Middle frontal gyrus (tissue), 1 donor: ENCODE measurements around the gene DHRS13.
"Not testable (repeated sequence)": the region's sequence is repeated elsewhere in the genome, so short reads cannot be mapped to it uniquely, and the experiment has no call there.

Source experiments
- DNase-seq: peaks from one replicate; pipeline ENCODE4 v3.0.0-alpha.2; 2015; ENCODE audit warnings: low spot score; ENCODE audit errors: extremely low spot score

DHRS13 gene

GRCh38 chr17:28935744-28936460 lies 33.0 kb upstream of the DHRS13 start:
- no peak for DNase-seq

DNA sequence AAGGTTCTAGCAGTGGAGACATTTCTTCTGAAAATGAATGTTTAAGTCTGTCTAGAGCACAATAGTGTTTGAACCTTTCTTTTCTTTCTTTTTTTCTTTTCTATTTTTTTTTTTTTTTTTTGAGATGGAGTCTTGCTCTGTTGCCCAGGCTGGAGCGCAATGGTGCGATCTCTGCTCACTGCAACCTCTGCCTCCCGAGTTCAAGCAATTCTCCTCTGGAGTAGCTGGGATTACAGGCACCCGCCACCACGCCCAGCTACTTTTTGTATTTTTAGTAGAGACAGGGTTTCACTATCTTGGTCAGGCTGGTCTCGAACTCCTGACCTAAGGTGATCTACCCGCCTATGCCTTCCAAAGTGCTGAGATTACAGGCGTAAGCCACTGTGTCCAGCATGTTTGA lies 31.6 kb upstream of the DHRS13 start:
- DNase-seq = not testable (repeated sequence)

DNA sequence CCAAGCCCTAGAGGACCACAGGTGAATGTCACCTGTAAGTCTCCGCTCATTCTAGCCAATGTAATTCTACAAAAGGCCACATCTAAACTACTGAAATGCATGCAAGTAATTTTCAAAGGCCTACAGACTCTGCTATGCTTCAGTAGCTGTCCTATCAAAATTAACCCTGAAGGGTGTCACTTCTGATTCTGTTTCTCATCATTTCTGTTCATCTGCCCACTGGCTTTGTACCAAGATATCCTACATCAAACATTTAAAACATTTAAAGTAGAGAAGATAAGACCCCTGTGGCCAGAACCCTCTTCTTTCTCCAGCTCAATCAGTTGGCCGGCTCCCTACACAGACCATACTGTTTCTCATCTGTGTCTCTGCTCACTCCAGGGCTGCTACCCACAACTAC lies 26.9 kb upstream of the DHRS13 start:
- DNase-seq = no peak

DNA sequence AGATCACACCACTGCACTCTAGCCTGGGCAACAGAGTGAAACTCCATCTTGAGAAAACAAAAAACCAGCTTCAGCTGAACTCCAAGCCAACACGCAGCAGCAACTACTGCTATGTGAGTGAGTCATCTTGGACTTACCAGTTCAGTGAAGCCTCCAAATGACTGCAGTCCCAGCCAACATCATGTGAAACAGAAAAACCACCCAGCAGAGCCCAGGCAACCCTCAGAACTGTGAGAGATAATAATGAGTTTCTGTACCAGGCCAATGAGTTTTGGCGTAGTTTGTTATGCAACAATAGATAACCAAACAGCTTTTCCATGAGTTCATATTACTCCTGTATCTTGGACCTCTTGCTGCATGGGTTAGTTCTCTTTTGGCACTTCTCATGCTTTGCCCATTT lies 25.2 kb upstream of the DHRS13 start:
- no peak for DNase-seq

GRCh38 chr17:28926786-28927185 lies 23.9 kb upstream of the DHRS13 start:
- no peak for DNase-seq

DNA sequence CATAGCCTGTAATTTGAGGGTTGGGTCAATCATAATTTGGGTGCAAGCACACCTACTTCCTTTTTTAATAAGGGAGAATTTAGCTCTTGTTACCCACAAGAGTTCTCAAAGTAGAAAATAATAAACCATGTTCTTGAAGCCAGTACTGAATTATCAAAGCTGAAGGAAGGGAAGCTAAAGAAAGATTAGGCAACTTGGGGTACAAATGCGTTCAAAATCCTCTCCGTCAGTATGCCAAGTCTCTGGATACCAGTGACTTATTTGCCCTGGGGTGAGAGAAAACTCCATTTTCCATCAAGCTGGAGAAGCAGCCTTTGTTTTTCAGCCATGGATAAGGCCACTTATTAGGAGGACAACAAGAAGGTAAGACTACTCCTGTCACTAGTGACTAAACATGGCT lies 23.5 kb upstream of the DHRS13 start:
- DNase-seq = no peak

DNA sequence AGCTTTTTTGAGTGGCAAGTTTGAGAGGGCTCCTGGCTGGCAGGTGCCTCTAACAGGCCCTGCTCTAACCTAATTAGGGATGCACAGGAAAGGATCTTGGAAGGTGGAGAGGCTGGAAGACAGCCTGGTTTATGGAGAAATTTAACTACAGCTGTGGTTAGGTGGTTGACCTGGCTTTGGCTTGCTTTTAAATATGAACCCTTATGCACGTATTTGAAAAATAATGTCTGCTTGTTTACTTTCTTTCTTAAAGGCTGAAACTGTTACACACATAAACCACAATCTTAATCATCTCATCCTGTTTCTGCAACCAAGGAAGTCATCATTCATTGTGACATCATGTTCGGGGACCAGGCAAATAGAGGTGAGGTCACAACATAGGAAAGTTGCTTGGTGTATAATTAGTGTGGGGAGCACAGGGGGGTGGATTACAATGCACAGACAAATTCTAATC lies 23.1 kb upstream of the DHRS13 start:
- DNase-seq = no peak

GRCh38 chr17:28920201-28920600 lies 17.3 kb upstream of the DHRS13 start:
- no peak for DNase-seq

DNA sequence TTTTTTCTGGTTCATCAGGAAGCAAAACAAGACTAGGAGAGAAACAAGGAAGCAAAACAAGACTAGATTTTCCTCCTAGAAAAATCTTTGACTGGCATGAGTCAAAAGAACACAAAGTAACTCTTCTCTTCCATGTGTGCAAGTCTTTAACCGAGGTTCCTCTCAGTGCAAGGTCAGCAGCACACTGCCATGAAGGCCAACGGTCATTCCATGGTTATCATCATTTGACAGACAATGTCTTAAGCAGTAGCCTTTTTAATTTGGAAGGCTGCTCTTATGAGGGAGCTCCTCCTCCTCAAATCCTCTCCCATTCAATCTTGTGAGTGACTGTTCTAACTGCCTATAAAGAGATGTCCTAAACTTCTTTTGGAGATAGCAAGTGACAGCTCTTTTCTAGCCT lies 15.4 kb upstream of the DHRS13 start:
- DNase-seq = no peak

DNA sequence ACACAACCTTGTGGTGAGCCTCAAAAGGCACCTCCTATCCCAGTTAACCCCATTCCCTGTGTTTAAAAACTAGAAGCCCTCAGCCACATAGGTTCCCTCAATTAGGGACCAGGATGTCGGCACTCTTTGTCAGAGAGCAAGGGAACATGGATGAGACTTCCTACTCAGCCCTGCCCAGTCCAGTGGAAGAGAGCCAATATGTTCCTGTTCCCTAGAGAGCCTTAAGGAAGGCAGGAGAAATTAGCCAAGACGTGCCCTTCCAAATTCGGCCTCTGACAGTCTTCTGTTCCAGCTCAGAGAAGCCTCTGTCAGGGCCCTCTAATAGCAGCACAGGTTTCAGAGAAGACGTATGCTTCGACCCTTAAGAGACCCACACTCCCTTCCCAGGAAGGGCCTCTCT lies 14.6 kb upstream of the DHRS13 start:
- no peak for DNase-seq

DNA sequence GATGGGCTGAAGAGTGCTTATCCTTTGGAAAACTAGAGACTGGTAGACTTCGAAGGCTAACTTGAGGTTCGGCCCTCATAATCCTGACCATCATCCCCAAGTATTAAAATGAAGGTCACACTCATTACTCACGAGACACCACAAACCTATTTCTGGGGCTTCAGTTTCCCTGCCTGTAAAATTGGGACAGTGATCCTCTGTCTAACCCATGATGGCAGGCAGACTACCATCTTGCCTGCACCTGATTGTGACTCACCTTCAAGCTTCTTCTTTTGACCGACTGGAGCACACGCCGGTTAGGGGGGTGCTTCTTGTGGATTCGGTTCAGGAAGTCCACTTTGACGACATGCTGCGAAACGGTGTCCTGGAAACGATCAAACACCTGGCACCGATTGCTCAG lies 14.2 kb upstream of the DHRS13 start:
- no peak for DNase-seq

- no peak for DNase-seq
Measured at GRCh38 chr17:28916302-28916934, 13.5 kb upstream of the DHRS13 start.

DNA sequence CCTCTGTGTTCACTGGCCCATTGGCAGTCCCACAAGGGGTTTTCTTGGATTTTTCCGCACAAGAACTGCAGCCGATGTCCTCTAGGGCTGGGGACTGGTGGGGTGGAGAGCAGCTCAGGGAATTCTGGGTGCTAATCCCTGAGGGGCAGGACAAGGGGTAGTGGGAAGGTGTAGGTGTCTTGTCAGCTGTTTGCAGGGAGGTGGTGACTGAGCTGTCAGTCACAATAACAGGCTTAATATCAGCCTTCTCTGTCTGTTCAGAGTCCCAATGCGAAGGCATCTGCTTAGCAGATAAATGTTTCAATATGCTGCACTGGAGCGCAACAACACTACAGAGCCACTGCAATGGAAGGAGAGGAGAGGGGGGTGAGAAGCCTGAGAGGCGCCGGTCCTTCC lies 10.1 kb upstream of the DHRS13 start:
- no peak for DNase-seq

DNA sequence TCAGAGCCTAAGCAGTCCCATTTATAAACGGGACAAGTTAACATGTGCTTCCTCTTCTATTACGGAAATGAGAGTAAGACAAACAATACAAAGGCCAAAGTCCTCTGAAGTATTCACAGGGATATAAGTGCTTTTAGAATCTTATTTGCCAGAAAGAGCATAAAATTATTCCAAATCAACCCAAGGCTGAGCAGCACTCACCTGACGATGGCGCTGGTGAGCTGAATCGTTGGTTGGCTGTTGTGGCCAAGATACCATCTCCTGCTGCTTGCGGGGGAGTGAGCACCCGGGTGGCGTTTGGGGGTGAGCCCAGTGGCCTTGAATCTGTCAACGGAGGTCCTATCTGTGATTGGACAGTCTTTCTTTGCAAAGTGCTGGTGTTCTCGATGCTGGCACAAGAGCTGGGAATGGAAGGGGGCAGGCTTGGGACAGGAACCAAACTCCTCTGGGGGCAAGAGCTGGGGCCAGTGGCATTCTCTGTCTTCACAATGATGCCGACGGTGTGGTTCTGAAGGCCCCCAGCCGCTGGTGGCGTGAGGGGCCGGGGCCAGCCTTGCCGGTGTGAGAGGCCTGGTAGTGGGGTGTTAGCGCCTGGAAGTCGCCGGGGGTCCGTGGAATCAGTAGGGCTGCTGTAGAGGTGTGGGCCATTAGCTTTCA lies 9.5 kb upstream of the DHRS13 start:
- no peak for DNase-seq

DNA sequence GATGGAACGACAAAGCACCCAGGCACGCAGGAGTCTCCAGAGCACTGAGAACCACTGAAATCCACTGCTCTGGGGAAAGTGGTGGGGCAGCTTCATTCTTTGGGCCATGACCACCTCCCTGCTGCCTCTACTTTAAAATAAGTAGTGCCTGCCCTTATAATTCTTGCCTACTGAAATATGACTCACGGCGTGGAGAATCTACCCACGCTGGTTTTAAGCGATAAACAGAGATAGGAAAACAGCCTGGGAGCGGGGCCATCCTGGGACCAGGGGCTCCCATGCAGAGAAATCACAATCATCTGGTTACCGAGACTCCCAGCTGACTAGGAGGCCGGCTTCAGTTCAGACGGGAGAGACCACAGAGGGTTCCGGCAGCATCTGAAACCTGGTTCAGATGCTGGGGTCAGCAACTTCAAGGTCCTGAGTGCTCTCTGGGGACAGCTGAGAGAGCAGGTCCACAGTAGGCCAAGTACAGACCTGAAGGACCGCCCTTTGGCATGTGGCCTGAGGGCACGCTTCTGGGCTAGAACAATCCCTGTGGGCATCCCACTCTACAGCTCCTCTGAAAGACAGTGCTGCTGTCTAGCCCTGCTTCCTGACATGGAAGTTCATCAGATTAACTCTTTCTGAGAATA lies 8.6 kb upstream of the DHRS13 start:
- DNase-seq = no peak

GRCh38 chr17:28910534-28910933 lies 7.7 kb upstream of the DHRS13 start:
- no peak for DNase-seq

DNA sequence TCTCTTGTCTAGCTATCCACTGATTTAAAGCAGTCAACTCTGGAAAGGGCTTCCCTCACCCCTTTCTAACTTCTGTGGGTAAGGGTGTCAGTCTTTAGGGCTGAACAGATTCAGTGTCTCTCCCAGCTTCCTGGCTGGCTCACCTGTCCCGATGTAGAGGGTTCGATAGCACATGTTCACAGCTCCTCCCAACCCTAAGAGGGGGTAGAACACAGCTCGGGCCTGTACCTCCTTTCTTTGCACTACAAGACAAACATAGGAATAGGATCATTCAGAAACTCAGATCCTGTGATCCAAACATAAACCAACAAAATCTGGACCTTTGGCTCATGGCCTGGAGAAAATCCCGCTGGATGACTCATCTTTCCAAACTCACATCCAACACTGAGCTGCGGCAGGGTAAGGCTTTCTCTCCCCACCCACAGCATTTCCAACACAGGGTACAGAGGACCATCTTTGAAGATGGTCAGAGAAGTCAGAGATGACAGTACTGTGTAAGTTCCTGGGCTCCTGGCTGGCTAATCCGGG lies 5.8 kb upstream of the DHRS13 start:
- DNase-seq = peak; percentile 20

GRCh38 chr17:28907709-28908475 lies 5.0 kb upstream of the DHRS13 start:
- no peak for DNase-seq

DNA sequence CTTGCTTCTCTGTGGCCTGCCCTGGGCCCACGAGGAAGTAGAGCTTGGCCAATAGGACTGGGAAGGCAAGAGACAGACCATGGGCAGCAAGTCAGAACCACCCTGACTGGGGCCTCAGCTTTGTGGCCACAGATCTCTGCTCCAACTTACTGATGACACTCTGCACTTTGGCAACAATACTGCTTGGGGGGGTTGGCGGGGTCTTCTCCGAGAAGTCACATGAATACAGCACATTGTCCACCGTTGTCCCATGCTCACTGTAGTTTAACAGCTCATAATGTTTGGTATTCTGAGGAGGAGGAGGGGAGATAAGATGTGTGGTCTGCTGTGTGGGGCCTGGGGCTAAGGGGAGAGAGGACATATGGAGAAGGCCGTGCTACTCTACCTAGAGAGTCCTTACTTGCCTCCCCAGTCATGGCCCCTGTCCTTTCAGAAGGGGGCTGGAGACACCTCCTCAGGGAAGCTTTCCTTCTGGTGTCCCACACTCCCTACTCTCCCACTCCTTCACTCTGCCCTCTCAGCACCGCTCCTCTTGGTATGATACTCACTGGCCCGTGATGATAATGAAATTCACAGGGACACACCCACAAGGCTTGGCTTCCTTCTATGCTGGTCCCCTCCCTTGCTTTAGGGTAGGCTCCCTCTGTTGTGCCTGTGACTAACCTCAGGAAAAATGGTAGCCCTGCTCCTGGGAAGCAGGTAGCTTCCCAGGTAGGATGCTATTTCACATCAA lies 4.0 kb upstream of the DHRS13 start:
- no peak for DNase-seq

DNA sequence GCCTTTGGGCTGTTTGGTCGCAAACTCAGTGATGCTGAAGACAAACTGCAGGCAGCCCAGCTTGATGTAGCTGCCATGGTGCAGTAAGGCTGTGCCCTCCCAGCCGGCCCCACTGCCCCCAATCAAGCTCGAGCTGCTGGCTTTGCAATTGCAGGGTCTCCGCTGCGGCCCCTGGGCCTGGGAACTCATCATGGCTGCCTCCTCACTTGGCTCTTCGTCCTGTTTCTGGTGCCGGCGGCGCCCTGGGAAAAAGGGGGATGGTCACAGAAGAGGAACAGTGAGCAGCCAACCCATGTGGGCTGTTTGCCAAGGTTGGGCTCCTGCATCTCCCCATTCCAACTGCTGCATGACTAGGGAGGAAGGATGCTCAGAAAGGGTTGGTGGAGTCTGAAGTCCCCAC lies 3.4 kb upstream of the DHRS13 start:
- no peak for DNase-seq

DNA sequence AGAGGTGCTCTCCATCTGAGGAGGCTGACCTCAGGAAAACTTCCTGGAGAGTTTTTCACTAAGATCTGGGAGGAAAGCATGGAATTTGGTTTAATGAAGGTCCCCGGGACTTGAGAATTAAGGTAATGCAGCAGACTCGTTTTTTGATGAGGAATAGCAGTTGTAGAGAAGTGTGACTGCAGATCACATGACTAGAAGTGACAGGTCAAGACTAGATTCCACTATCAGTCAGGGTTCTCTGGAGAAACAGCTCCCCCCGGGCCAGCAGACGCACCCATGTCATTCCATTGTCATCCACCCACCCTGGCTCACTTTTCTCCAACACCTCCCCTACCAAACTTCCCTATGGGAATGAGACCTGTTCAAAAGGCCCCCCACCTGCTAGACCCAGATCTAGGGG lies 1.9 kb upstream of the DHRS13 start:
- DNase-seq = no peak
